ENCODE measurements around the gene ULK2. TPM values are rescaled to one million over a fixed set of nuclear protein-coding genes. Genes with fewer than 3 reads are reported as not detected.
"Not testable (repeated sequence)": the region's sequence is repeated elsewhere in the genome, so short reads cannot be mapped to it uniquely, and the experiment has no call there.

The ULK2 gene
- total RNA-seq, 1 donor from 2014 or later, result 26.8 TPM

DNA sequence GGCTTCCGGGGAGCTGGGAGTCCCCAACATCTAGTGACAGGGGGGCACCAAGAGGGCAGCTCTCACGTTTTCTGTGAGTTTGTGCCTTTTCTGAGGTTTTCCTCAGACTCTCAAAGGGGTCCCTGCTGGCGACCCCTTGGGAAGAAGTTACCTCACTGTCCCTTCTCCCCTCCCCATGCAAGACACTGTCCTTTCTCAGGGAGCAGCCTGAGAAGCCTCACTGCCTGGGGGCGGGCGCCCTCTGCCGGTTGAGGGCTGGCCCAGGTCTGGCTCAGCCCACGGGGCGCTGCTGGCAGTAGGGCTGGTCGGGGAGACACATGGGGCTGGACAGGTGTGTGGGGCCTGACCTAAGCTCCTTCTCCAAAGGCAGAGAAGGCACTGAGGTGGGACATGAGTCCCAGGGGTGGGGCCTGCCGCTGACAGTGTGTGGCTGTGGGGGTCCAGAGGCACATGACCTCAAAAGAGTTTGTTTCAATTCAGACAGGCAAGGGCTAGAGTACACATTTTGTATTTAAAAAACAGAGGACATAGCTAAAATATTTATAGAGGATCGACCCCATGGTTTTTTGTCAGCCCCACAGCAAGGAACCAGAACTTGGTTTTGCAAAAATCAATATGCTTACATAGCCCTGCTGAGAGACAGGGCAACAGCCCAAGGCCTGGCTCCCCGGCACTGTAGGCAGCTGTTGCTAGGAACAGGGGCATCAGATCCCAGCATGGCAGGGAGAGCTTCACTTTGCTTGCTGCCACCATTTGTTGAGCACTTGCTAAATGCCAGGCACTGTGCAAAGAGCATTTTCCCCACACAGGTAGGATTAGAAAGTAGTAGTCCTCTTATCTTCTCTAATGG lies 101.1 kb downstream of the ULK2 start:
- peak; percentile 23 for DNase-seq

- no peak for DNase-seq
Measured at GRCh38 chr17:19766016-19766415, 101.7 kb downstream of the ULK2 start.

DNA sequence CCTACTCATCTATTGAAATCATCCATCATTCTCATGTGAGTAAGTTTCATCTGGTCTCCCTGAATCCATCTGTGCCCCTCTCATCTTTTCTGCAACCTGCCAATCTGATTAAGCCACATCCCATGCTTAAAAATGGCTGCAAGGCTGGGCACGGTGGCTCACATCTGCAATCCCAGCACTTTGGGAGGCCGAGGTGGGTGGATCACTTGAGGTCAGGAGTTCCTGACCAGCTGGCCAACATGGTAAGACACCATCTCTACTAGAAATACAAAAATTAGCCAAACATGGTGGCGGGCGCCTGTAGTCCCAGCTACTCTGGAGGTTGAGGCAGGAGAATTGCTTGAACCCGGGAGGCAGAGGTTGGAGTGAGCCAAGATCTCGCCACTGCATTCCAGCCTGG lies 103.7 kb downstream of the ULK2 start:
- DNase-seq, result not testable (repeated sequence)

GRCh38 chr17:19763416-19763815 lies 104.3 kb downstream of the ULK2 start:
- no peak for DNase-seq

DNA sequence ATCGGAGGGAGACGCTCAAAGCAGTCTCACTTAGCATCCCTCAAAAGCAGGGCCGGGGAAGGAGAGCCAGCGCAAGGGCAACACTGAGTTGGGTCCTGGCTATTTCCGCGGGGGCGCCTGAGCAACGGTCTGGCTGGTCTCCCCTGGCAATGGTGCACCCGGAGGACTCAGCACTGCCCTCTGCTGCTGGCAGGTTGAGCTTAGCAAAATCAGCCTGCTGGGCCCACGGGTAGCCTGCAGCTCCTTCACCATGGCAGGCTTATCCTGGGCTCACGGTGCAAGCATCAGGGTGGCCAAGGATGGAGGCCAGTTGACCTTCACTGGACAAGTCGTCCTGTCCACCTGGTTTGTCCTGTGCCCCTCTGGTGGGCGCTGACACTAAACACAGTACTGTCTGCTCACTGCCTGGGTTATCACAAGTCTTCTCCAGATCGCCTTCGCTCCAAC lies 105.2 kb downstream of the ULK2 start:
- no peak for DNase-seq

GRCh38 chr17:19760746-19761145 lies 107.0 kb downstream of the ULK2 start:
- no peak for DNase-seq

- DNase-seq, result no peak
Measured at GRCh38 chr17:19759568-19760549, 107.9 kb downstream of the ULK2 start.

DNA sequence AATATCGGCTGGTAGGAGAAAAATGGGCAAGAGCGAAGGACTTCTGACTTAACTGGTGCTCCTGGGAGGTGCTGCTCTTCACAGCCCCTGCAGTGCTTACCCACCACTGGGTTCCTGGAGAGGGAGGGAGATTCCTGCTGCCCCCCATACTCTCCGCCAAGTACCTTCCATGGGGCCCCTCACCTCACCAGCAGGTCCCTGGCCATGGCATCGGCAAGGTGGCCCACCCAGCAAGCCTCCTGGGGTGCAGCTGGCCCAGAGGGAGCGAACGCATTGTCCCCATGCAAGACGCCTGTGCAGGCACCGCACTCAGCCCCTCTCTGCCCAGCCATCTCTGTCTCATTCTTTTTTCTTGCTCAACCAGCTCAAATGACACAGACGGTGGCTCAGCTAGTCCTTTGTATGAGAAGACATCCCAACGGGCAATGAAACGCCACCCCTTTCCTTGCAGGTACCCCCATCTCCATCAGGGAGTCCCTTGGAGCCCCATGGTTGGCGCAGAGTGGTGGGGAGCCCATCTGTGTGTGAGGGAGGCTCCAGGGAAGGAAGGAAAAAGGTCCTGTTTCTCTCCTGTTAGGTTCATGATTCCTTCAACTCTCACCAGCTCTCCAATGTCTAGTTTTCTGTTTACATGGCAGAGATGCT lies 110.1 kb downstream of the ULK2 start:
- DNase-seq, result no peak

DNA sequence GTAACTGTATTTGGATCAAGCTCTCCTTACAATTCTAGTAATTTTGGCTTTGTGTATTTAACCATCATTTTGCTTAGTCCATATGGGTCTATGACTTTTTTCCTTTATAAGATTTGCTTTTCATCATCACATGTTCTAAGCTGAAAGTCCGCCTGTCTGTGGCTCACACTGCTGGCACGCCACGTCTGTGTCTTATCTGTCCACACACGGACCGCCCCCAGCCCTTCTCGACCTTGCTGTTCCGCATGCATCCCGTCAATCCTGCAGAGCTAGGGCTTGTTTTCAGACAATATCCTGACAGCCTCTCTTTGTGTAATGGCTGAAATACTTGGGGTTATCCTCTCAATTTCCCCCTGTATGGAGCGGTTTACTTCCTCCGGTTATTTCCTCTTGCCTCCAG lies 111.2 kb downstream of the ULK2 start:
- DNase-seq, result no peak

GRCh38 chr17:19755821-19756510 lies 111.8 kb downstream of the ULK2 start:
- DNase-seq, result no peak

DNA sequence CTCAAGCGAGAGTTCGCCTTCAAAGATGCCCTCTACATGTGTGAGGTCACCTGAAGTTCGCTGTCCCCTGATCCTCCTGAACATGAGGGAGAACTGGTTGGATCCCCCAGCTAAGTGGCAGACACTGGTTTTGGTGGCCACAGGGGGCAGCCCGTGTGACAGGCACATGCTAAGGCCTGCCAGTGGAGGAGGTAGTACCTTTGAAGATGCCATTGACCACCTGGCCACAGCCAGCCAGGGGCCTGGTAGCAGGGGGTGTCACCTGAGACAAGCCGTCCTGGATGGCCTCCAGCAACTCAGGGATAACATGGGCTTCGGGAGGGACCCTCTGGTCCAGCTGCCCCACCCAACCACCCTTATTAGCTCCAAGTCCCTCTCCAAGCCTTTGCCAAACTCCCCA lies 112.3 kb downstream of the ULK2 start:
- no peak for DNase-seq

- DNase-seq, result no peak
Measured at GRCh38 chr17:19753661-19754463, 113.9 kb downstream of the ULK2 start.

- DNase-seq, result no peak
Measured at GRCh38 chr17:19753051-19753509, 114.7 kb downstream of the ULK2 start.

GRCh38 chr17:19752216-19753050 lies 115.3 kb downstream of the ULK2 start:
- no peak for DNase-seq

DNA sequence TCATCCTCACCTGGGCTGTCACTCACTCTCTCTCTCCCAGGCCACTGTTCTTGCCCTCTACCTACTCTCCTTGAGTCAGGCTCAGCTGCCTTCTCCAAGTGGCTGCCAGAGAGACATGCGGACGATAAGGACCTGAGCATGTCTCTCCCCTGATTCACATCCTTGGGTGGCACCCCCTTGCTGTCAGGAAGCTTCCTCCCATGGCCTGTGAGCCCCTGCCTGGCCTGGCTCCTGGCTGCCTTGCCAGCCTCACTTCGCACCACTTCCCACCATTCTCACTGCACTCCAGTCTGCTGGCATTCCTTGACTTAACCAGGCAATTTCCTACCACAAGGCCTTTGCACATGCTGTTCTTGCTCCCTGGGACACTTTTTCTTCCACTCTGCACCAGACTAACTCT lies 116.9 kb downstream of the ULK2 start:
- DNase-seq, result no peak

DNA sequence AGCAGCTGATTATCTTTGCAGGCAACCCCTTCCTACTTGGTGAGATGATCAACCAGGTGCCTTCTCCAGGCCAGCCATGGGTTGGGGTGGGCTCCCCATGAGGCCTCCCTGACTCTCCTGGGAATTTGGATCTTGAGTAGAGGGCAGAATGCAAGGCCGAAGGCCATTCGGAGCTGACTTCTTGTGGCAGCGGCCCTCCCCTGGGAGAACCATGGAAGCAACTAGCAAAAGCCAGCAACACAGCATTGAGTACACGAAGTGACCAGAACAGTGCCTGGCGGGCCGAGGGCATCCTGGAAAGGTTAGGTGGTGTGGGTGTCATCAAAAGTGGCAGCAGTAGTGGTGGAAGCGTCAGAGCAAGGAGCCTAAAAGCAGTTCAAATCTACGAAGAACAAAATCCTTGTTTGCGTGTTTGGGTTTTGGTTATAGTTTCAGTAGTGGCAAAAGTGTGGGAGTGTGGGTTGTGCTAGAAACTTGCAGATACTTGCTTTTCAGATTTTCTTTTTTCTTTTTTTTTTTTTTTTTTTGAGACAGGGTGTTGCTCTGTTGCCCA lies 117.6 kb downstream of the ULK2 start:
- no peak for DNase-seq

DNA sequence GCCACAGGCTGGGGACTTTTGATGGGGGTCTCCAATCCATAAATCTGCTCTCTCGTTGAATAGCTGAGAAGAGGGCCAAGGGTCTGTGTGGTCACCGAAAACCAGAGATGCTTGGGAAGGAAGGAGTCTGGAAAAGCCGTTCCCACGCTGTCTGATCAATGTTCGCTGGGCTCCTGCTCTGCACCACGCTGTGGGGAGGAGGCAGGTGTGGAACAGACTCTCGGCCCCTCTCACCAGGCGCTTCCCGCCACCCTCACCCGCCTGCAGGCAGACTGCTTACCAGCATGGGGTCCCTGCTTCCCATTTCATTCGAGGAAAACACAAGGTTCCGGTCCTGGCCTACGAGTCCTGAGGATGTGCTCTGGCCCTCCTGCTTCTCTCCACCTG lies 118.9 kb downstream of the ULK2 start:
- DNase-seq, result no peak

DNA sequence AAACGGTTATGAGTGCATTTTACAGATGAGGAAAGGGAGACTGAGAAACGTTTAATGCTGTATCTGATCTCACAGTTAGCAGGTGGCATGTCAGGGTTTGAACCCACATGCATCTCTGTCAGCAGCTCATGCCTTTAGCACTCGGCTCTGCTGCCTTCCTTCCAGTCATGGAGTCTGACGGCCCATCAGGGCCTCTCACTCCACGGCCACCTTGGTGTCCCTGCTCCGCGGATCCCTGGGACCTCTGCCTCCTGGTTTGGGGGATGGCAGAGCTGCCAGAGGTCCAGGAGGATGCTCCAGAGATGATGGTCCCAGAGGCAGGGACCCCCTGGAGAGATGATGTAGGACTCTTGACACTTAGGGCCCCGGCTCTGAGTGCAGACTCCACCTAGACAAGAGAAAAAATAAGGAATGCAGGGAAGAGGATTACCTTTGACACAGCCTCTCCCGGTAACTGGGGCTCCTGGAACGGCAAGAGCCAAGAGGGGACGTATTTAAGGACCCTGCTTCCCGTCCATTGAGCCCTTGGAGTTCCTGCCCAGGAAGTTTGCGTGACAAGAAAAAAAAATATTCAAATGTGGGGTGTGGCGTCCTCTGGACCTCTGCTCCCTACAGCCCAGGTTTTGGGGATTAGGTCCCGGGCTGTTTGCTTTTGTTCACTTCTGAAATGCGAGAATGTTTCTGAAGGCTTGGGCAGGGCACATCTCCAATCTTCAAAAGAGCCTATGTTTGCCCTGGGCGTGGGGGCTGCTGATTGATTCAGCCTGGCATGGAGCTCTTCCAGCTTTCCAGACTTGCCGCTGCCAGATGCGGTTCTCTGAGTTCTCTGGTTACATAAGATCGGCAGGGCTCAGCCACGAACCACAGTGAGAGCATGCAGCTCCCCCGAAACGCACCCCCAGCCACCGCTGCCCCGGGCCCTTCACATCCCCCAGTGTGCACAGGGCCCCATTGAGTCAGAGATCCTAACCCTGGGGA lies 119.6 kb downstream of the ULK2 start, which contains the start of gene ALDH3A1:
TSS of gene ALDH3A1 (minus strand) at position 470 of the 978 bp plus-strand sequence. CDS start 3,169 bp downstream, outside the sequence.
- DNase-seq, result peak; percentile 29

Data from skin of body (tissue), 2 donors.